ENCODE measurements around the gene COG1. TPM values are rescaled to one million over a fixed set of nuclear protein-coding genes. Genes with fewer than 3 reads are reported as not detected.

The COG1 gene
- total and polyA plus RNA-seq, 2 donors from 2014 or later: 28.2 to 41.6 TPM

GRCh38 chr17:73224663-73225305 is 31.9 kb downstream of the COG1 start:
- Histone ChIP-seq H3K4me3 (ENCODE audit: low read length in 3 of 3) (no peak overlapping the region), H3K27ac (ENCODE audit: low read depth in 2 of 2, low read length in 2 of 2) (no peak overlapping the region), H3K4me1 (ENCODE audit: control insufficient read depth in 2 of 3, insufficient read depth in 2 of 3, low read depth in 1 of 3, low read length in 3 of 3) (peaks cover 0 to 12% (median 11%) of the 10 kb centered on the region in 3 donors), H3K27me3 (ENCODE audit: control insufficient read depth, insufficient read depth, low read length) (no peaks in the 10 kb centered on the region), H3K9me3 (ENCODE audit: control insufficient read depth in 2 of 3, insufficient read depth in 1 of 3, low read length in 3 of 3) (no peaks in the 10 kb centered on the region), H3K9ac (ENCODE audit: low read length in 3 of 3) (no peak overlapping the region), H3K36me3 (ENCODE audit: control insufficient read depth in 2 of 3, insufficient read depth in 3 of 3, low read length in 3 of 3) (no peaks in the 10 kb centered on the region)
- no peak for TF ChIP-seq CTCF (IDR thresholded peaks at IDR 0.05; ENCODE audit: borderline replicate concordance, extremely low read depth, insufficient read depth)
- FAIRE-seq (no peak), DNase-seq (no peak)
- intact Hi-C loops (cut with DNase I): no loop called here

- DNase-seq: no peak
- Histone ChIP-seq H3K9me3 (ENCODE audit: control insufficient read depth in 2 of 3, insufficient read depth in 1 of 3, low read length in 3 of 3) (no peaks in the 10 kb centered on the region), H3K27me3 (ENCODE audit: control insufficient read depth, insufficient read depth, low read length) (no peaks in the 10 kb centered on the region), H3K9ac (ENCODE audit: low read length in 3 of 3) (no peak overlapping the region), H3K4me3 (ENCODE audit: low read length in 3 of 3) (no peak overlapping the region), H3K36me3 (ENCODE audit: control insufficient read depth in 2 of 3, insufficient read depth in 3 of 3, low read length in 3 of 3) (no peaks in the 10 kb centered on the region), H3K27ac (ENCODE audit: low read depth in 2 of 2, low read length in 2 of 2) (peak overlapping the region in 1 of 2 donors; percentile 16), H3K4me1 (ENCODE audit: control insufficient read depth in 2 of 3, insufficient read depth in 2 of 3, low read depth in 1 of 3, low read length in 3 of 3) (peaks cover 0 to 17% (median 15%) of the 10 kb centered on the region in 3 donors)
- no peak for FAIRE-seq
- no peak for TF ChIP-seq CTCF (IDR thresholded peaks at IDR 0.05; ENCODE audit: borderline replicate concordance, extremely low read depth, insufficient read depth)
- intact Hi-C loops (cut with DNase I): no loop called here
Observed at GRCh38 chr17:73226556-73227172, 33.8 kb downstream of the COG1 start.

GRCh38 chr17:73227379-73227778 is 34.5 kb downstream of the COG1 start:
- intact Hi-C loops (cut with DNase I): no loop called here
- FAIRE-seq: no peak
- Histone ChIP-seq H3K36me3 (ENCODE audit: control insufficient read depth in 2 of 3, insufficient read depth in 3 of 3, low read length in 3 of 3) (no peaks in the 10 kb centered on the region), H3K27me3 (ENCODE audit: control insufficient read depth, insufficient read depth, low read length) (no peaks in the 10 kb centered on the region), H3K9me3 (ENCODE audit: control insufficient read depth in 2 of 3, insufficient read depth in 1 of 3, low read length in 3 of 3) (no peaks in the 10 kb centered on the region), H3K9ac (ENCODE audit: low read length in 3 of 3) (no peak overlapping the region), H3K27ac (ENCODE audit: low read depth in 2 of 2, low read length in 2 of 2) (no peak overlapping the region), H3K4me3 (ENCODE audit: low read length in 3 of 3) (no peak overlapping the region), H3K4me1 (ENCODE audit: control insufficient read depth in 2 of 3, insufficient read depth in 2 of 3, low read depth in 1 of 3, low read length in 3 of 3) (peaks cover 0 to 17% (median 15%) of the 10 kb centered on the region in 3 donors)
- TF ChIP-seq CTCF (IDR thresholded peaks at IDR 0.05; ENCODE audit: borderline replicate concordance, extremely low read depth, insufficient read depth): no peak
- no peak for DNase-seq

Measured in kidney (tissue), 14 donors.